Coronary artery (tissue), 2 donors: ENCODE data around the gene LCN2.

Experiments
- DNase-seq: peaks from one replicate; pipeline ENCODE4 v3.0.0-alpha.2; 2017; ENCODE audit warnings: low spot score
- H3K27ac ChIP-seq, 2 donors: fragments of 200-600 bp; sonication (generic); one replicate each; pipeline ENCODE4 v1.5.1; 2016 to 2019
- H3K4me3 ChIP-seq: fragments of 200-600 bp; sonication (generic); 2 replicates; pipeline ENCODE4 v1.5.1; 2016; ENCODE audit warnings: mild to moderate bottlenecking, moderate library complexity
- TF ChIP-seq, protein P1 (sequence below): fragments of 200-600 bp; sonication (generic); IDR thresholded peaks from one replicate; pipeline ENCODE4 v1.5.1; 2019; ENCODE audit warnings: antibody characterized with exemption

The LCN2 gene

DNA sequence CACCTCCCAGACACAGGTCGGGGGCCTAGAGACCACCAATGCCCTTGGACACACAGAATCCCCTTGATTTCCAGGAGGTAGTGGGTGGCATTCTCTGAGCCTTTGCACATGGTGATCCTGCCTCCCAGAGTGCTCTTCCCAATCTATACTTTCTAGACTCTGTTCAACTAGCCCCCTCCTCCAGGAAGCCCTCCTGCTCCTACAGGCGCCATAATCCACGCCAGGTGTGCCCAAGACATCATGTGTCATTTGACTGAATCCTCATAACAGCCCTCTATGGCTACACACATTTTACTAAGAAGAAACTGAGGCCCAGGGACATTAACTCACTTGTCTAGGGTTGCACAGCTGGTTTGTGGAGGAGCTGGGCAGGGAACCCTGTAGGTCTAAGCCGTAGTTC is 18.0 kb downstream of the LCN2 start:
- H3K27ac ChIP-seq = no peak overlapping the region
- H3K4me3 ChIP-seq = no peak overlapping the region
- DNase-seq = no peak
- TF ChIP-seq, protein P1, sequence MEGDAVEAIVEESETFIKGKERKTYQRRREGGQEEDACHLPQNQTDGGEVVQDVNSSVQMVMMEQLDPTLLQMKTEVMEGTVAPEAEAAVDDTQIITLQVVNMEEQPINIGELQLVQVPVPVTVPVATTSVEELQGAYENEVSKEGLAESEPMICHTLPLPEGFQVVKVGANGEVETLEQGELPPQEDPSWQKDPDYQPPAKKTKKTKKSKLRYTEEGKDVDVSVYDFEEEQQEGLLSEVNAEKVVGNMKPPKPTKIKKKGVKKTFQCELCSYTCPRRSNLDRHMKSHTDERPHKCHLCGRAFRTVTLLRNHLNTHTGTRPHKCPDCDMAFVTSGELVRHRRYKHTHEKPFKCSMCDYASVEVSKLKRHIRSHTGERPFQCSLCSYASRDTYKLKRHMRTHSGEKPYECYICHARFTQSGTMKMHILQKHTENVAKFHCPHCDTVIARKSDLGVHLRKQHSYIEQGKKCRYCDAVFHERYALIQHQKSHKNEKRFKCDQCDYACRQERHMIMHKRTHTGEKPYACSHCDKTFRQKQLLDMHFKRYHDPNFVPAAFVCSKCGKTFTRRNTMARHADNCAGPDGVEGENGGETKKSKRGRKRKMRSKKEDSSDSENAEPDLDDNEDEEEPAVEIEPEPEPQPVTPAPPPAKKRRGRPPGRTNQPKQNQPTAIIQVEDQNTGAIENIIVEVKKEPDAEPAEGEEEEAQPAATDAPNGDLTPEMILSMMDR = no peak

DNA sequence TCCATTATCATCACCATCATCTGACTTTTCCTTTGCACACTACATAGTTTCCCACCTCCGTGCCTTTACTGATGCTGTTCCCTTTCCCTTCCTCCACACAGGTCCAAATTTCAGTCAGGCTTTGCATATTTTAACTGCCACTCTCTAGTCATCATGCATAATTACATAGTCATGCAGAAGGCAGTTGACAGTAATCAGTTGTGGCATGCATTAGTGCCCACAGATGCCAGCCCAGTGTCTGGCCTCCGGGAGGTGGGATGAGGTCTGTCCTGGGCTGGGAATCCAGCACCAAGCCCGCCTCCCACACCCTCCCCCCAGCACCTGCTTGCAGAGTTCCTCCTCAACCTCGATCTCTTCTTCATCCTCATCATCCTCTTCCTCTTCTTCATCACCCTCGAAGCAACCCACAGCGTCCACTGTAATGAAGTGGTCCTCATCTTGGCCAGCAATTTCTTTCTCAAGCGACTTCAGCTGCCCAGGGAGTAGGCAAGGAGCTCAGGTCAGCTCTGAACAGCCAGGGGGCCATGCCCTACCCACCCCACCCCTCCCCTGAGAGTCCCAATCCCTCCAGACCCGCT is 19.6 kb downstream of the LCN2 start:
- no peak for DNase-seq
- no peak overlapping the region for H3K27ac ChIP-seq
- TF ChIP-seq, protein P1 = no peak
- H3K4me3 ChIP-seq = no peak overlapping the region

DNA sequence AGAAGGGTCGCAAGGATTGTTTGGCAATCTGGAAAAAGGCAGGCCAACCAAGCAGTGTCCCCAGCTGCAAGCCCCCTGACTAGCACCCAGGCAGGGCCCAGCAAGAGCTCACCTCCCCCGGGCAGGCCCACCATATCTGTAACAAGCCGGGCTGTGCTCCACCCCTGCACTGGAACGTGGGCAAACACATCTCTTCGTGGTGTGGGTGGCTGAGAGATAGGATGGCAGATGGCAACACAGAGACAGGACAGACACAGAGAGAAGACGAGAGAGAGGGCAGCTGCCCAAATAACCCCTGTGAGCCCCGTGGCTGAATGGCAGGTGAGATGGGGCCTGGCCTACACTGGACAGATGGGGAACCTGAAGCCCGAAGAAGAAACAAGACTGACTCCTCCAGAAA is 20.2 kb downstream of the LCN2 start:
- no peak overlapping the region for H3K27ac ChIP-seq
- DNase-seq = no peak
- TF ChIP-seq, protein P1 = no peak
- no peak overlapping the region for H3K4me3 ChIP-seq

DNA sequence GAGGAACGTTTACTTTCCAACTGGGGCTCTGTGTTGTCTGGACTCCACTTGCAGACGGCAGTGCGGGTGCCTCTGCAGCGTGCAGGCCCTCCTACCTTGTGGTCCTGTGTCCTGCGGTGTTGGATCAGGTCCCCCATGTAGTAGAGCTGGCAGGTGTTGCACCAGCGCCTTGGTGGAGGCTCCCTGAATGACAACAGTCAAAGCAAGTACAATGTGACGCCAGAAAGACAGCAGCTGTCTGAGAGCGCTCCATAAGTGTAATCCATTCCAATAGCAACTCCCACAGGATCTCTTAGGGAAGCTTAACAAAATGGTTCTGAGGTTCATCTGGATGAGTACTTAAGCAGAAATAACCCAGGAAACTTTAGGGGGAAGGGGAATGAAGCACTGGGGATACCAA is 20.7 kb downstream of the LCN2 start:
- Histone ChIP-seq H3K4me3 (no peak overlapping the region), H3K27ac (no peak overlapping the region)
- DNase-seq = no peak
- TF ChIP-seq, protein P1 = no peak

DNA sequence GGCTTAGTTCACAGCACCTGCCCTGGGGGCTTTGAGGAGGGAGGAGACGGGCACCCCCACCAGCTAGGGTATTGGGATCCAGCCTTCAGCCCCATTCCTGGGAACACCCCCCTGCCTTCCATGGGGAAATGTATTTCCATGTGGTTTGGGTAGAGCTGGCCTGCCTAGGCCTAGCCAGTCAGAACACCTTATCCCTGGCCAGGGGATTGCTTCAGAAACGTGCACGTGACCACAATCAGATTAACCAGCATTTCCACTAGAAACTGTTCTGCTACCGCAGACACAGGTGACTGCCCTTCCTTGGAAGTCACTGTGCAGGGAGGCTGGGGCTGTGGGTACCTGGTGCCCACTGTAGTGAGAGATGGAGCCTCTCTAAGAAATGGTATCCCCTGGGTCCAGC is 24.8 kb downstream of the LCN2 start:
- H3K4me3 ChIP-seq = no peak overlapping the region
- TF ChIP-seq, protein P1 = no peak
- no peak overlapping the region for H3K27ac ChIP-seq
- no peak for DNase-seq

DNA sequence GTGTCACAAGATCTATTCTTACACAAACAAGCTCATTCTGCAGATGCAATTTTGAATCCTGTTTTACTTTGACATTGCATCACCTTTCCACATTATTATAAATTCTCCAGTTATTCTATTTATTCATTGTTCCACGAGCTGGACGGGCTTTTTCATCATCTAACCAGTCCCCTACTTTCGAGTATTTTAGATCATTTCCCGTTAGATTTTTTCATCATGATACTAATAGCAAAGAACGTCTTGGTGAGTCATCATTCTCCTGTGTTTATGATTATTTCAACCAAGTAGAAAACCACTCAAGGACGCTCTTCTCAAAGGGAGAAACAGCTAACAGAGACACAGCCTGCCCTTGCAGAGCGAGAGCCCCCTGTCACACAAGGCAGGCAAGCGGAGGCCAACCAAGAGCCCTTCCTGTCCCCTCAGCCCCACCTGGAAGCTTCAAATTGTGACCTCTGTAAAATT is 25.9 kb downstream of the LCN2 start:
- no peak overlapping the region for H3K4me3 ChIP-seq
- DNase-seq = no peak
- TF ChIP-seq, protein P1 = no peak
- H3K27ac ChIP-seq = no peak overlapping the region

DNA sequence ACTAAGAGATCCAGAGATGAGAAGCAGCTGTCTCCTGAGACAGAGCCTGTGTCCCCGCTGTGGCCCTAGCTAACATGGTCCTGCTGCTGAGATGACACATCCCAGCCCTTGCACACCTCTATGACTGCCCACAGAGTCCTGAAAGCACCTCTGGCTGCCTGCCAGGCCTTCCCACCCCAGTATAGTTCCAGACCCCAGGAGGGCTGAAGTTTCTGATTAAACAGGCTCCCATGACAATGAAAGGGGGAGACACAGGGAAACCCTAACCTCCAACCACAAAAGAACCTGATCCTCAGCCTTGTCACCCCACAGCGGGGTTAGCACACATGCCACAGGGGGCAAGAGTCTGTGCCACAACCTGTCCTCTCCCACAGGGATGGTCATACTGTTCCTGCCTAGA is 26.5 kb downstream of the LCN2 start:
- Histone ChIP-seq H3K27ac (no peak overlapping the region), H3K4me3 (no peak overlapping the region)
- no peak for DNase-seq
- TF ChIP-seq, protein P1 = no peak
